Stomach (tissue), 9 donors: ENCODE data around the gene BPIFB4. TPM values are rescaled to one million over a fixed set of nuclear protein-coding genes. Genes with fewer than 3 reads are reported as not detected.

ENCODE experiments used
- DNase-seq, 2 donors: peaks; one replicate each; pipeline versions ENCODE4 v3.0.0 to v3.0.0-alpha.2; 2013 to 2019
- H3K27ac ChIP-seq, 5 donors: fragments of 200-600 bp in 4 of 5; sonication (generic) in 4 of 5; one replicate each; pipeline ENCODE4 v1.5.1; 2013 to 2019; ENCODE audit warnings: mild to moderate bottlenecking in 1 of 5, moderate library complexity in 1 of 5
- H3K27me3 ChIP-seq, 3 donors: fragments of 200-600 bp; sonication (generic); one replicate each; pipeline ENCODE4 v1.5.1; 2017 to 2019; ENCODE audit warnings: mixed run types in 1 of 3
- H3K36me3 ChIP-seq, 4 donors: fragments of 200-600 bp; sonication (generic); 1 replicate in 3 of 4; 2 replicates in 1 of 4; pipeline ENCODE4 v1.5.1; 2016 to 2019
- H3K4me1 ChIP-seq, 4 donors: fragments of 200-600 bp; sonication (generic); one replicate each; pipeline ENCODE4 v1.5.1; 2016 to 2019
- H3K4me3 ChIP-seq, 4 donors: fragments of 200-600 bp; sonication (generic) in 3 of 4; one replicate each; pipeline ENCODE4 v1.5.1; 2016 to 2019; ENCODE audit warnings: mild to moderate bottlenecking in 1 of 4
- H3K9me3 ChIP-seq, 4 donors: fragments of 200-600 bp; sonication (generic); one replicate each; pipeline ENCODE4 v1.5.1; 2016 to 2019
- EP300 ChIP-seq: sonication (generic); formaldehyde crosslinking; IDR thresholded peaks from one replicate; pipeline ENCODE4 v1.6.1; 2017; ENCODE audit warnings: antibody characterized with exemption
- POLR2A ChIP-seq, 4 donors: fragments of 450-650 bp; IDR thresholded peaks; one replicate each; pipeline ENCODE4 v1.6.1; 2016; ENCODE audit warnings: antibody characterized with exemption in 4 of 4, control low read depth in 2 of 4, mild to moderate bottlenecking in 1 of 4, moderate library complexity in 1 of 4
- POLR2AphosphoS5 ChIP-seq, 3 donors: sonication (generic); formaldehyde crosslinking; IDR thresholded peaks; one replicate each; pipeline ENCODE4 v1.6.1; 2016; ENCODE audit warnings: antibody characterized with exemption in 3 of 3
- WGBS, 5 donors: extraction: QIAGEN DNeasy Blood & Tissue Kit in 3 of 5; methylation state at CpG; one replicate each; pipeline versions ENCODE4 v1.1.5 to v1.1.7; 2013 to 2018; 5-methylcytosine and 5-hydroxymethylcytosine counted together
- intact Hi-C: fragments of 100-400 bp; cut with DNase I; formaldehyde crosslinking; loops from one replicate; pipeline ENCODE4 v1.15.1; 2023; ENCODE audit warnings: low total_unique reads
- polyA plus RNA-seq, 3 donors: library from polyadenylated mRNA; stranded (reverse); fragments of 200-250 nt; gene quantifications; one replicate each; pipeline ENCODE4 v1.2.3, GENCODE V29; 2013
- total RNA-seq, 5 donors: library from RNA; depleted of rRNA; stranded (reverse); fragments of >200 nt; gene quantifications; one replicate each; pipeline versions ENCODE4 v1.1.0 to v1.2.3, GENCODE V29; 2014 to 2016
- TF ChIP-seq, protein P1 (sequence below), 7 experiments: fragments of 450-650 bp in 4 of 7; fragments of 200-600 bp in 3 of 7; sonication (generic) in 3 of 7; IDR thresholded peaks; one replicate each; pipeline ENCODE4 v1.5.1; 2016 to 2019; ENCODE audit warnings: antibody characterized with exemption in 7 of 7, control low read depth in 2 of 7, mild to moderate bottlenecking in 1 of 7
- donor health status: healthy with polysubstance abuse.
- donor health status: Bipolar disorder and iron deficiency.
- donor health status: healthy.

Gene BPIFB4
- total and polyA plus RNA-seq, 8 donors = not detected

DNA sequence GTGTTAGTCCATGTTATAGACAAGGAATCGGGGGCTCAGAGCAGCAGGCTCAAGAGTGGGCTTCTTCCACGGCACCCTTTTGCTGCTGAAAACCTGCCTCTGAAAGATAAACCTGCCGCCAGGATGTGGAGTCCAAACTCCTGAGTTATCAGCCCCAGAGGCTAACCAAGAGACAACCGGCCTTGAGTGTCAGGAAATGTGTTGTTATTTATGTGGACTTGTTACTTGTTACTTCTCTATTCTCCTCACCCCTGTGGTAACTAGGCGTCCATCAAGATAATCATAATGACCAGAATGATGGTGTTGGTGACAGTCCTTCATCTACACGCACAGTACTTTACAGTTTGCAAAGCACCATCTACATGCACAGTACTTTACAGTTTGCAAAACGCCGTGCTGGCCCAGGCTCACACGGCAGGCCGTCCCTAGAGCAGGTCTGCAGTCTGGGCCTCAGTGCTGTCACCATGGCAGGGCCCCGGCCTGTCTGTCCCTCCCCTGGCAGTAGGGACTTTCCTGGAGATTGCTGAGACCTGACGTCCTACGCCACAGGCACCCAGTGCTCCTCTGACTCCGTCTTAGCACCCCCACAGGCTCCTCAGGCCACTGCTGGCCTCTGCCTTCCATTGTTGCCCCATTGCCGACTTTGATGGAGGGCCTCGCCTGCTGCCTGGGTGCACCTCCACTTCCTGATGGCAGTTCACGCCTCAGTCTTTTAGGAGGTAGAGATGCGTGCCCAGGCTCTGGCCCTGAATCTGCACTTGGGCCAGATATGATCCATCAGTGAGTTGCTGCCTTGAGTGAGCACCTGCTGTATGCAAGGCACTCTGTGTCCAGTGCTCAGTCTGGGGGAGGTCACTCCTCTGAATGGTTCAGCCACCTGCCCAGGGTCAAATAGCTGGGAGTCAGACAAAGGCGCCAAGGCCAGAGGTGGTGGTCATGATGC, 9.1 kb upstream of the BPIFB4 start:
- Histone ChIP-seq H3K27me3 (peaks cover 0 to 22% (median 2%) of the 10 kb centered on the region in 3 donors), H3K27ac (no peak overlapping the region), H3K4me3 (no peak overlapping the region), H3K36me3 (no peaks in the 10 kb centered on the region), H3K4me1 (no peaks in the 10 kb centered on the region), H3K9me3 (no peaks in the 10 kb centered on the region)
- TF ChIP-seq, protein P1, sequence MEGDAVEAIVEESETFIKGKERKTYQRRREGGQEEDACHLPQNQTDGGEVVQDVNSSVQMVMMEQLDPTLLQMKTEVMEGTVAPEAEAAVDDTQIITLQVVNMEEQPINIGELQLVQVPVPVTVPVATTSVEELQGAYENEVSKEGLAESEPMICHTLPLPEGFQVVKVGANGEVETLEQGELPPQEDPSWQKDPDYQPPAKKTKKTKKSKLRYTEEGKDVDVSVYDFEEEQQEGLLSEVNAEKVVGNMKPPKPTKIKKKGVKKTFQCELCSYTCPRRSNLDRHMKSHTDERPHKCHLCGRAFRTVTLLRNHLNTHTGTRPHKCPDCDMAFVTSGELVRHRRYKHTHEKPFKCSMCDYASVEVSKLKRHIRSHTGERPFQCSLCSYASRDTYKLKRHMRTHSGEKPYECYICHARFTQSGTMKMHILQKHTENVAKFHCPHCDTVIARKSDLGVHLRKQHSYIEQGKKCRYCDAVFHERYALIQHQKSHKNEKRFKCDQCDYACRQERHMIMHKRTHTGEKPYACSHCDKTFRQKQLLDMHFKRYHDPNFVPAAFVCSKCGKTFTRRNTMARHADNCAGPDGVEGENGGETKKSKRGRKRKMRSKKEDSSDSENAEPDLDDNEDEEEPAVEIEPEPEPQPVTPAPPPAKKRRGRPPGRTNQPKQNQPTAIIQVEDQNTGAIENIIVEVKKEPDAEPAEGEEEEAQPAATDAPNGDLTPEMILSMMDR (IDR thresholded peaks at IDR 0.05) = no peak
- TF ChIP-seq POLR2AphosphoS5 (IDR thresholded peaks at IDR 0.05) (no peak), EP300 (no peak), POLR2A (IDR thresholded peaks at IDR 0.05) (no peak)
- no peak for DNase-seq
- WGBS, 5 donors = 72 to 80% (median 76%) methylated on average over 17 to 19 of the region's 19 CpGs
- intact Hi-C loops = no loop called here

DNA sequence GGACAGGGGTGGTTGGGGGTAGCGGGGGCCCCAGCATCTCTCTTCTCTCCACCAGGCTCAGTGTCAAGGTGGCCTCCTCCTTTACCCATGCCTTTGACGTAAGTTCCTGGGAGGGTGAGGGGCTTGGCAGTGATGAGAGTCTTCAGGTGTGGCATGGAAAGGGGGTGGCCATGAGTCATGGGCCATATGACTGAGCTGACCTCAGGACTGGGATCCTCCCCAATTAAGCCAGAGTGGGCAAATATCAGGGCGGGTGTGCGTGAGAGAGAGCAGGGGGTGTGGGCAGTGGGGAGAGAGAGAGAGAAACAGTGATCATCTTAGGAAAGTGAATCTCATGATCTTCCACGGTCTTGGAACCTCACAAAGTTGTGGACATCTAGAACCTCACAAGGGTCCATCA, 8.2 kb upstream of the BPIFB4 start:
- no peak overlapping the region for H3K27ac ChIP-seq
- H3K9me3 ChIP-seq = no peaks in the 10 kb centered on the region
- TF ChIP-seq, protein P1 (IDR thresholded peaks at IDR 0.05) = no peak
- TF ChIP-seq POLR2AphosphoS5 (IDR thresholded peaks at IDR 0.05) = no peak
- TF ChIP-seq EP300 = no peak
- TF ChIP-seq POLR2A (IDR thresholded peaks at IDR 0.05) = no peak
- DNase-seq = no peak
- H3K4me3 ChIP-seq = no peak overlapping the region
- no peaks in the 10 kb centered on the region for H3K4me1 ChIP-seq
- WGBS, 5 donors = 68 to 85% (median 77%) methylated on average over 5 of the region's 5 CpGs
- H3K27me3 ChIP-seq = peaks cover 0 to 30% (median 5%) of the 10 kb centered on the region in 3 donors
- H3K36me3 ChIP-seq = no peaks in the 10 kb centered on the region
- intact Hi-C loops = no loop called here

GRCh38 chr20:33072362-33072761, 7.1 kb upstream of the BPIFB4 start:
- intact Hi-C loops = no loop called here
- H3K27ac ChIP-seq = no peak overlapping the region
- WGBS, 5 donors = 82 to 91% (median 88%) methylated on average over 4 of the region's 4 CpGs

GRCh38 chr20:33072813-33073212, 6.6 kb upstream of the BPIFB4 start:
- TF ChIP-seq EP300 (no peak), POLR2A (IDR thresholded peaks at IDR 0.05) (no peak), POLR2AphosphoS5 (IDR thresholded peaks at IDR 0.05) (no peak)
- TF ChIP-seq, protein P1 (IDR thresholded peaks at IDR 0.05) = no peak
- Histone ChIP-seq H3K27ac (no peak overlapping the region), H3K4me3 (no peak overlapping the region), H3K27me3 (peaks cover 0 to 40% (median 5%) of the 10 kb centered on the region in 3 donors), H3K9me3 (no peaks in the 10 kb centered on the region), H3K36me3 (no peaks in the 10 kb centered on the region), H3K4me1 (no peaks in the 10 kb centered on the region)
- WGBS, 5 donors = 66 to 83% (median 77%) methylated on average over 2 of the region's 2 CpGs
- DNase-seq = no peak
- intact Hi-C loops = no loop called here

More at GRCh38 chr20:33072362-33072761, 7.1 kb upstream of the BPIFB4 start:
- DNase-seq = no peak
- Histone ChIP-seq H3K27me3 (peaks cover 0 to 40% (median 5%) of the 10 kb centered on the region in 3 donors), H3K9me3 (no peaks in the 10 kb centered on the region), H3K4me1 (no peaks in the 10 kb centered on the region), H3K36me3 (no peaks in the 10 kb centered on the region), H3K4me3 (no peak overlapping the region)
- TF ChIP-seq POLR2AphosphoS5 (IDR thresholded peaks at IDR 0.05) = no peak
- TF ChIP-seq EP300 = no peak
- no peak for TF ChIP-seq POLR2A (IDR thresholded peaks at IDR 0.05)
- TF ChIP-seq, protein P1 (IDR thresholded peaks at IDR 0.05) = no peak
